Measurements from ENCODE around the gene GAPVD1. TPM values are rescaled to one million over a fixed set of nuclear protein-coding genes. Genes with fewer than 3 reads are reported as not detected.

GAPVD1 gene
- total RNA-seq, 1 experiment from 2014 or later, result 66.2 TPM

GRCh38 chr9:125330587-125330986, 69.0 kb downstream of the GAPVD1 start:
- intact Hi-C loops (cut with micrococcal nuclease; ENCODE audit: unreplicated experiment), result no loop called here

DNA sequence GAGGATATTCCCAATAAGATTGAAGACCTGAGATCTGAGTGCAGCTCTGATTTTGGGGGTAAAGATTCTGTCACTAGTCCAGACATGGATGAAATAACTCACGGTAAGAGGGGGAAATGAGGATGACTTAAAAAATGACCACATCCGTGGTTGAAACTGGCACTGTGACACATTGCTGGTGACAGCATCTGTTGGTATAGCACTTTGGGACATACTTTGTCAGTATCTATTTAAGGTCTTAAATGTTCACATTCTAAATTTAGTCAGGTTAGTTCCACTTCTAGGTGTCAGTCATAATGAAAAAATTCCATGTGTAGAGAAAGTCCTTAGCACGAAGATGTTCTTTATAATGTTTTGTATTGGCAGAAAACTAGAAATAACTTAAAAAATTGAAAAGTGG, 70.9 kb downstream of the GAPVD1 start:
- no peaks in the 10 kb centered on the region for H3K36me3 ChIP-seq (ENCODE audit: control insufficient read depth, insufficient read depth, low read length)
- H3K36me3 Mint-ChIP-seq (ENCODE audit: insufficient read depth, unreplicated experiment), result peaks cover 75% of the 10 kb centered on the region

More at GRCh38 chr9:125330587-125330986, 69.0 kb downstream of the GAPVD1 start:
- H3K4me3 Mint-ChIP-seq (ENCODE audit: unreplicated experiment), result no peak overlapping the region
- no peak for DNase-seq
- no TSS peak for BruUV-seq (replicated peaks)
- H3K9me3 Mint-ChIP-seq (ENCODE audit: unreplicated experiment), result no peaks in the 10 kb centered on the region
- ChIA-PET CTCF (no interaction called here), POLR2A (no interaction called here)
- peaks cover 82% of the 10 kb centered on the region for H3K36me3 Mint-ChIP-seq (ENCODE audit: insufficient read depth, unreplicated experiment)
- no peaks in the 10 kb centered on the region for H3K4me1 ChIP-seq
- H3K27ac Mint-ChIP-seq (ENCODE audit: unreplicated experiment), result no peak overlapping the region
- H3K27me3 Mint-ChIP-seq (ENCODE audit: insufficient read depth, unreplicated experiment), result no peaks in the 10 kb centered on the region
- TF ChIP-seq, protein P1, sequence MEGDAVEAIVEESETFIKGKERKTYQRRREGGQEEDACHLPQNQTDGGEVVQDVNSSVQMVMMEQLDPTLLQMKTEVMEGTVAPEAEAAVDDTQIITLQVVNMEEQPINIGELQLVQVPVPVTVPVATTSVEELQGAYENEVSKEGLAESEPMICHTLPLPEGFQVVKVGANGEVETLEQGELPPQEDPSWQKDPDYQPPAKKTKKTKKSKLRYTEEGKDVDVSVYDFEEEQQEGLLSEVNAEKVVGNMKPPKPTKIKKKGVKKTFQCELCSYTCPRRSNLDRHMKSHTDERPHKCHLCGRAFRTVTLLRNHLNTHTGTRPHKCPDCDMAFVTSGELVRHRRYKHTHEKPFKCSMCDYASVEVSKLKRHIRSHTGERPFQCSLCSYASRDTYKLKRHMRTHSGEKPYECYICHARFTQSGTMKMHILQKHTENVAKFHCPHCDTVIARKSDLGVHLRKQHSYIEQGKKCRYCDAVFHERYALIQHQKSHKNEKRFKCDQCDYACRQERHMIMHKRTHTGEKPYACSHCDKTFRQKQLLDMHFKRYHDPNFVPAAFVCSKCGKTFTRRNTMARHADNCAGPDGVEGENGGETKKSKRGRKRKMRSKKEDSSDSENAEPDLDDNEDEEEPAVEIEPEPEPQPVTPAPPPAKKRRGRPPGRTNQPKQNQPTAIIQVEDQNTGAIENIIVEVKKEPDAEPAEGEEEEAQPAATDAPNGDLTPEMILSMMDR (IDR thresholded peaks at IDR 0.05; ENCODE audit: insufficient read depth in 1 of 2, low read depth in 1 of 2, low read length in 1 of 2, severe bottlenecking in 1 of 2, unreplicated experiment in 1 of 2), result no peak
- no peaks in the 10 kb centered on the region for H3K9me3 ChIP-seq
- no peaks in the 10 kb centered on the region for H3K27me3 ChIP-seq (replicated peaks; ENCODE audit: control insufficient read depth, insufficient read depth, low read length)
- no peaks in the 10 kb centered on the region for H3K4me1 Mint-ChIP-seq (ENCODE audit: low read depth, unreplicated experiment)
- no peak overlapping the region for H3K4me3 ChIP-seq (ENCODE audit: low read depth, low read length)
- H3K36me3 ChIP-seq (ENCODE audit: control insufficient read depth, insufficient read depth, low read length), result no peaks in the 10 kb centered on the region

GRCh38 chr9:125337236-125337635, 75.6 kb downstream of the GAPVD1 start:
- H3K27me3 ChIP-seq (replicated peaks; ENCODE audit: control insufficient read depth, insufficient read depth, low read length), result no peaks in the 10 kb centered on the region
- intact Hi-C loops (cut with micrococcal nuclease; ENCODE audit: unreplicated experiment), result loop anchor here (1.0 kb wide), 2 partner anchors 76 to 81 kb away; partner anchors contain the start of gene GAPVD1
- no peaks in the 10 kb centered on the region for H3K9me3 Mint-ChIP-seq (ENCODE audit: unreplicated experiment)
- peak; percentile 47 for DNase-seq
- no peaks in the 10 kb centered on the region for H3K27me3 Mint-ChIP-seq (ENCODE audit: insufficient read depth, unreplicated experiment)
- no peaks in the 10 kb centered on the region for H3K9me3 ChIP-seq
- H3K36me3 ChIP-seq (ENCODE audit: control insufficient read depth, insufficient read depth, low read length), result peaks cover 1% of the 10 kb centered on the region; the same call in 1 of the 2 replicates
- no peak overlapping the region for H3K4me3 Mint-ChIP-seq (ENCODE audit: unreplicated experiment)
- TF ChIP-seq, protein P1 (IDR thresholded peaks at IDR 0.05; ENCODE audit: insufficient read depth in 1 of 2, low read depth in 1 of 2, low read length in 1 of 2, severe bottlenecking in 1 of 2, unreplicated experiment in 1 of 2), result peak in 1 of 2 experiments; percentile 23
- no peaks in the 10 kb centered on the region for H3K4me1 Mint-ChIP-seq (ENCODE audit: low read depth, unreplicated experiment)
- H3K27ac Mint-ChIP-seq (ENCODE audit: unreplicated experiment), result no peak overlapping the region
- BruUV-seq (replicated peaks), result no TSS peak
- POLR2A ChIA-PET, result interaction anchor here (0.9 kb wide), 1 partner anchor 96 kb away, joined by 3 read pairs; the partner anchor contains the start of gene HSPA5
- H3K4me1 ChIP-seq, result no peaks in the 10 kb centered on the region
- peaks cover 78% of the 10 kb centered on the region for H3K36me3 Mint-ChIP-seq (ENCODE audit: insufficient read depth, unreplicated experiment)
- H3K4me3 ChIP-seq (ENCODE audit: low read depth, low read length), result no peak overlapping the region
- CTCF ChIA-PET, result interaction anchor here (0.7 to 1.9 kb wide), 6 partner anchors 24 to 96 kb away, joined by 3 to 13 read pairs (median 4); partner anchors contain the start of gene GAPVD1

More for the DNA sequence above, 70.9 kb downstream of the GAPVD1 start:
- TF ChIP-seq, protein P1 (IDR thresholded peaks at IDR 0.05; ENCODE audit: insufficient read depth in 1 of 2, low read depth in 1 of 2, low read length in 1 of 2, severe bottlenecking in 1 of 2, unreplicated experiment in 1 of 2), result no peak
- Mint-ChIP-seq H3K4me3 (ENCODE audit: unreplicated experiment) (no peak overlapping the region), H3K9me3 (ENCODE audit: unreplicated experiment) (no peaks in the 10 kb centered on the region), H3K27me3 (ENCODE audit: insufficient read depth, unreplicated experiment) (no peaks in the 10 kb centered on the region), H3K27ac (ENCODE audit: unreplicated experiment) (no peak overlapping the region), H3K4me1 (ENCODE audit: low read depth, unreplicated experiment) (no peaks in the 10 kb centered on the region)
- no TSS peak for BruUV-seq (replicated peaks)
- Histone ChIP-seq H3K4me1 (no peaks in the 10 kb centered on the region), H3K27me3 (replicated peaks; ENCODE audit: control insufficient read depth, insufficient read depth, low read length) (no peaks in the 10 kb centered on the region), H3K9me3 (no peaks in the 10 kb centered on the region), H3K4me3 (ENCODE audit: low read depth, low read length) (no peak overlapping the region)
- no peak for DNase-seq
- intact Hi-C loops (cut with micrococcal nuclease; ENCODE audit: unreplicated experiment), result no loop called here
- ChIA-PET POLR2A (no interaction called here), CTCF (no interaction called here)
